Stomach smooth muscle (tissue), 2 donors: ENCODE data around the gene RRP9.

ENCODE experiments used
- H3K27ac ChIP-seq: one replicate; pipeline ENCODE4 v1.7.0; 2013; ENCODE audit warnings: mild to moderate bottlenecking, low read length, inconsistent platforms
- H3K27me3 ChIP-seq, 2 donors: one replicate each; pipeline ENCODE4 v1.7.0; 2013; ENCODE audit warnings: low read length in 2 of 2; ENCODE audit not compliant: insufficient read depth in 2 of 2, control insufficient read depth in 1 of 2
- H3K36me3 ChIP-seq, 2 donors: one replicate each; pipeline ENCODE4 v1.7.0; 2013; ENCODE audit warnings: low read length in 2 of 2; ENCODE audit not compliant: control insufficient read depth in 2 of 2, insufficient read depth in 2 of 2
- H3K4me1 ChIP-seq: one replicate; pipeline ENCODE4 v1.7.0; 2013; ENCODE audit warnings: low read length; ENCODE audit not compliant: control insufficient read depth, insufficient read depth
- H3K4me3 ChIP-seq, 2 donors: one replicate each; pipeline ENCODE4 v1.7.0; 2013; ENCODE audit warnings: low read length in 2 of 2
- H3K9ac ChIP-seq, 2 donors: one replicate each; pipeline ENCODE4 v1.7.0; 2013; ENCODE audit warnings: low read length in 2 of 2, mild to moderate bottlenecking in 1 of 2
- H3K9me3 ChIP-seq, 2 donors: one replicate each; pipeline ENCODE4 v1.7.0; 2013; ENCODE audit warnings: low read length in 2 of 2; ENCODE audit not compliant: control insufficient read depth in 2 of 2
- donor health status: healthy.
- donor health status: Pancreatic carcinoma.

The RRP9 gene

GRCh38 chr3:51943451-51944391 is 2.0 kb upstream of the RRP9 start:
- Histone ChIP-seq H3K4me3 (peak overlapping the region; percentile 86 to 87), H3K27ac (peak overlapping the region; percentile 96), H3K36me3 (peaks cover 11 to 14% of the 10 kb centered on the region in 2 donors), H3K9me3 (no peaks in the 10 kb centered on the region), H3K9ac (peak overlapping the region in 1 of 2 donors; percentile 100), H3K27me3 (no peaks in the 10 kb centered on the region), H3K4me1 (peaks cover 26% of the 10 kb centered on the region)

- H3K4me1 ChIP-seq = peaks cover 26% of the 10 kb centered on the region
These were observed 1.1 kb upstream of the RRP9 start for GRCh38 chr3:51942603-51943450.

GRCh38 chr3:51941463-51941797 is 274 bp downstream of the RRP9 start:
- H3K9me3 ChIP-seq = no peaks in the 10 kb centered on the region
- H3K27me3 ChIP-seq = no peaks in the 10 kb centered on the region
- H3K4me3 ChIP-seq = peak overlapping the region; percentile 82 to 86
- H3K9ac ChIP-seq = peak overlapping the region; percentile 80 to 82
- H3K36me3 ChIP-seq = peaks cover 8 to 23% of the 10 kb centered on the region in 2 donors
- H3K27ac ChIP-seq = peak overlapping the region; percentile 60
- H3K4me1 ChIP-seq = peaks cover 26% of the 10 kb centered on the region

More at GRCh38 chr3:51942603-51943450, 1.1 kb upstream of the RRP9 start:
- Histone ChIP-seq H3K9me3 (no peaks in the 10 kb centered on the region), H3K4me3 (peak overlapping the region; percentile 86 to 87), H3K9ac (peak overlapping the region; percentile 98 to 100), H3K27ac (peak overlapping the region; percentile 96), H3K36me3 (peaks cover 7 to 13% of the 10 kb centered on the region in 2 donors), H3K27me3 (no peaks in the 10 kb centered on the region)

- no peaks in the 10 kb centered on the region for H3K9me3 ChIP-seq
- no peaks in the 10 kb centered on the region for H3K27me3 ChIP-seq
- H3K4me3 ChIP-seq = peak overlapping the region; percentile 82 to 86
- peaks cover 26% of the 10 kb centered on the region for H3K4me1 ChIP-seq
- peak overlapping the region; percentile 60 for H3K27ac ChIP-seq
- H3K9ac ChIP-seq = peak overlapping the region; percentile 80 to 82
- peaks cover 12 to 24% of the 10 kb centered on the region in 2 donors for H3K36me3 ChIP-seq
These were observed 849 bp downstream of the RRP9 start for GRCh38 chr3:51940648-51941462.

GRCh38 chr3:51938780-51939425 is 2.8 kb downstream of the RRP9 start:
- H3K4me3 ChIP-seq = no peak overlapping the region
- H3K9ac ChIP-seq = no peak overlapping the region
- no peak overlapping the region for H3K27ac ChIP-seq
- no peaks in the 10 kb centered on the region for H3K9me3 ChIP-seq
- H3K36me3 ChIP-seq = peaks cover 29 to 40% of the 10 kb centered on the region in 2 donors
- H3K4me1 ChIP-seq = peaks cover 26% of the 10 kb centered on the region
- H3K27me3 ChIP-seq = no peaks in the 10 kb centered on the region

GRCh38 chr3:51937611-51938450 is 3.9 kb downstream of the RRP9 start:
- H3K4me1 ChIP-seq = peaks cover 20% of the 10 kb centered on the region
- no peaks in the 10 kb centered on the region for H3K9me3 ChIP-seq
- no peak overlapping the region for H3K9ac ChIP-seq
- H3K36me3 ChIP-seq = peaks cover 30 to 46% of the 10 kb centered on the region in 2 donors
- H3K27me3 ChIP-seq = no peaks in the 10 kb centered on the region
- H3K27ac ChIP-seq = no peak overlapping the region
- H3K4me3 ChIP-seq = no peak overlapping the region

- Histone ChIP-seq H3K36me3 (peaks cover 30 to 48% of the 10 kb centered on the region in 2 donors), H3K9me3 (no peaks in the 10 kb centered on the region), H3K27ac (no peak overlapping the region), H3K4me3 (no peak overlapping the region), H3K4me1 (peaks cover 11% of the 10 kb centered on the region), H3K9ac (no peak overlapping the region), H3K27me3 (no peaks in the 10 kb centered on the region)
These were observed 4.7 kb downstream of the RRP9 start for GRCh38 chr3:51937014-51937413.

- peaks cover 30 to 48% of the 10 kb centered on the region in 2 donors for H3K36me3 ChIP-seq
These were observed 5.6 kb downstream of the RRP9 start for GRCh38 chr3:51935886-51936755.

More at GRCh38 chr3:51935886-51936755, 5.6 kb downstream of the RRP9 start:
- H3K4me3 ChIP-seq = no peak overlapping the region
- H3K27ac ChIP-seq = no peak overlapping the region
- no peak overlapping the region for H3K9ac ChIP-seq
- no peaks in the 10 kb centered on the region for H3K9me3 ChIP-seq
- H3K4me1 ChIP-seq = peaks cover 6% of the 10 kb centered on the region
- H3K27me3 ChIP-seq = no peaks in the 10 kb centered on the region
